ENCODE results near the gene ACSM4.
"Not testable (repeated sequence)": the region's sequence is repeated elsewhere in the genome, so short reads cannot be mapped to it uniquely, and the experiment has no call there.

ACSM4 gene

DNA sequence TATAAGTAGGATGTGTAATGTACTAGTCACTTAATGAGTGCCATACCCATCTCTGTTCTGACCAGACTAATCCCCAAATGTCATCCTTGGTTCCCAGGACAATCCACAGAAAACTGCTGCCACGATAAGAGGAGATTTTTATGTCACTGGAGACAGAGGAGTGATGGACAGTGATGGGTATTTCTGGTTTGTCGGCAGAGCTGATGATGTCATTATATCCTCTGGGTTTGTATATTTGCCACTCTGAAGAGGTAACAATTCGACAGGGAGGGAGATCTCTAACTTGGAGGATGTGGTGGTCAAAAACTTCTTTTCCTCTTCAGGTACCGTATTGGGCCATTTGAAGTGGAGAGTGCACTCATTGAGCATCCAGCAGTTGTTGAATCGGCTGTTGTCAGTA, 20.3 kb downstream of the ACSM4 start:
- TF ChIP-seq, protein P1, sequence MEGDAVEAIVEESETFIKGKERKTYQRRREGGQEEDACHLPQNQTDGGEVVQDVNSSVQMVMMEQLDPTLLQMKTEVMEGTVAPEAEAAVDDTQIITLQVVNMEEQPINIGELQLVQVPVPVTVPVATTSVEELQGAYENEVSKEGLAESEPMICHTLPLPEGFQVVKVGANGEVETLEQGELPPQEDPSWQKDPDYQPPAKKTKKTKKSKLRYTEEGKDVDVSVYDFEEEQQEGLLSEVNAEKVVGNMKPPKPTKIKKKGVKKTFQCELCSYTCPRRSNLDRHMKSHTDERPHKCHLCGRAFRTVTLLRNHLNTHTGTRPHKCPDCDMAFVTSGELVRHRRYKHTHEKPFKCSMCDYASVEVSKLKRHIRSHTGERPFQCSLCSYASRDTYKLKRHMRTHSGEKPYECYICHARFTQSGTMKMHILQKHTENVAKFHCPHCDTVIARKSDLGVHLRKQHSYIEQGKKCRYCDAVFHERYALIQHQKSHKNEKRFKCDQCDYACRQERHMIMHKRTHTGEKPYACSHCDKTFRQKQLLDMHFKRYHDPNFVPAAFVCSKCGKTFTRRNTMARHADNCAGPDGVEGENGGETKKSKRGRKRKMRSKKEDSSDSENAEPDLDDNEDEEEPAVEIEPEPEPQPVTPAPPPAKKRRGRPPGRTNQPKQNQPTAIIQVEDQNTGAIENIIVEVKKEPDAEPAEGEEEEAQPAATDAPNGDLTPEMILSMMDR (IDR thresholded peaks at IDR 0.05; ENCODE audit: low read depth, low read length, missing control alignments) = no peak
- no peak overlapping the region for H3K4me3 ChIP-seq (ENCODE audit: low read depth, low read length)
- no peak for DNase-seq (ENCODE audit: low read depth)

GRCh38 chr12:7327918-7328317, 24.0 kb downstream of the ACSM4 start:
- DNase-seq (ENCODE audit: low read depth) = no peak
- no peak overlapping the region for H3K4me3 ChIP-seq (ENCODE audit: low read depth, low read length)
- TF ChIP-seq, protein P1 (IDR thresholded peaks at IDR 0.05; ENCODE audit: low read depth, low read length, missing control alignments) = no peak

DNA sequence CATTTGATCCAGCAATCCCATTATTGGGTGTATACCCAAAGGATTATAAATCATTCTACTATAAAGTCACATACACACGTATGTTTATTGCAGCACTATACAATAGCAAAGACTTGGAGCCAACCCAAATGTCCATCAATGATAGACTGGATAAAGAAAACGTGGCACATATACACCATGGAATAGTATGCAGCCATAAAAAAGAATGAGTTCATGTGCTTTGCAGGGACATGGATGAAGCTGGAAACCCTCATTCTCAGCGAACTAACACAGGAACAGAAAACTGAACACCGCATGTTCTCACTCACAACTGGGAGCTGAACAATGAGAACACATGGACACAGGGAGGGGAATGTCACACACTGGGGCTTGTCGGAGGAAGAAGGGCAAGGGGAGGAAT, 33.9 kb downstream of the ACSM4 start:
- not testable (repeated sequence) for DNase-seq (ENCODE audit: low read depth); H3K4me3 ChIP-seq (ENCODE audit: low read depth, low read length)

DNA sequence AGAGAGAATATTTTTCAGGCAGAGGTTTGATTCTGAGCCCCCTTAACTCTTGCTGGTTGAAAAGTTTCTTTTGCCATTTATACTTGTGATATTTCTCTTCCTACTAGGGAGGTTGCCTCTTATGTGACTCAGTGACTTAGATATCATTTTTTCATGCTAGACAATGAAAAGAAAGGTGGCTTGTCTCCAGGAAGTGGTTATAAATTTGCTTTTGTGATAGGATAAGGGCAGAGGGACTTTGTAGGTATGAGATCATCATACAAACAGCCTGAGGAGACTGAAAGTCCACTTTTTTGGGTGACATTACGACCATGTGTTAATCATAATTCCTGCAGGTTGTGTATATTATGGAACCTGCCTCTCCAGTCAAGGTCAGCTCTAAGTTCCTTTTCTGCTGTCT, 35.8 kb downstream of the ACSM4 start:
- TF ChIP-seq, protein P1 (IDR thresholded peaks at IDR 0.05; ENCODE audit: low read depth, low read length, missing control alignments) = no peak
- H3K4me3 ChIP-seq (ENCODE audit: low read depth, low read length) = no peak overlapping the region
- no peak for DNase-seq (ENCODE audit: low read depth)

DNA sequence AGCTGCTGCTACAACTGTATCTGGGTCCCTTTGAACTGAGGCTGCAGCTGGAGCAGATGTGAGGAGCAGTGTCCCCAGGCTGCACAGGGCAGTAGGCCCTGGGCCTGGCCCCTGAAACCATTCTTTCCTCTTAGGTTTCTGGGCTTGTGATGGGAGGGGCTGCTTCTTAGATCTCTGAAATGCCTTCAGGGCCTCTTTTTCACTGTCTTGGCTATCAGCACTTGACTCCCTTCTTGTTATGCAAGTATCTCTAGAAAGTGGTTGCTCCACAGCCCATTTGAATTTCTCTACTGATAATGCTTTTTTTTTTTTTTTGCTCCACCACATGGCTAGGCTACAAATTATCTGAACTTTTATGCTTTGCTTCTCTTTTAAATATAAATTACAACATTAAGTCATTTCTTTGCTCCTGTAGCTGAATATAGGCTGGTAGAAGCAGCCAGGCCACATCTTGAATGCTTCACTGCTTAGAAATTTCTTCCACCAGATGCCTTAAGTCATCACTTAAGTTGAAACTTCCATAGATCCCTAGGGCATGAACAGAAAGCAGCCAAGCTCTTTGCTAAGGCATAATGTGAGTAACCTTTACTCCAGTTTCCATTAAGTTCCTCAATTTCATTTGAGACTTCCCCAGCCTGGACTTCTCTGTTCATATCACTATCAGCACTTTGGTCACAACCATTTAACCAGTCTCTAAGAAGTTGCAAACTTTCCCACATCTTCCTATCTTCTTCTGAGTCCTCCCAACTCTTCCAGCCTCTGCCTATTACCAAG, 41.1 kb downstream of the ACSM4 start:
- TF ChIP-seq, protein P1 (IDR thresholded peaks at IDR 0.05; ENCODE audit: low read depth, low read length, missing control alignments) = no peak
- DNase-seq (ENCODE audit: low read depth) = no peak
- no peak overlapping the region for H3K4me3 ChIP-seq (ENCODE audit: low read depth, low read length)

GRCh38 chr12:7346551-7347225, 42.8 kb downstream of the ACSM4 start:
- DNase-seq (ENCODE audit: low read depth) = no peak
- TF ChIP-seq, protein P1 (IDR thresholded peaks at IDR 0.05; ENCODE audit: low read depth, low read length, missing control alignments) = no peak
- H3K4me3 ChIP-seq (ENCODE audit: low read depth, low read length) = no peak overlapping the region

GRCh38 chr12:7349418-7349817, 45.5 kb downstream of the ACSM4 start:
- H3K4me3 ChIP-seq (ENCODE audit: low read depth, low read length) = no peak overlapping the region
- TF ChIP-seq, protein P1 (IDR thresholded peaks at IDR 0.05; ENCODE audit: low read depth, low read length, missing control alignments) = no peak
- DNase-seq (ENCODE audit: low read depth) = no peak
